NCI-H146 treated with DMSO at 0.1 percent for 48 hours (cell line): ENCODE data around the gene BBS12.
A peak's percentile ranks its signal among the peaks of the same experiment; 100 is the strongest.
"Not testable (repeated sequence)": the region's sequence is repeated elsewhere in the genome, so short reads cannot be mapped to it uniquely, and the experiment has no call there.

Source experiments
- DNase-seq: peaks from one replicate; lab custom pipeline; 2025; ENCODE audit not compliant: unreplicated experiment; lab: John Stamatoyannopoulos, UW

Gene BBS12

GRCh38 chr4:122764071-122764820 is 31.7 kb downstream of the BBS12 start:
- no peak for DNase-seq

- no peak for DNase-seq
Measured at GRCh38 chr4:122764821-122765215, 32.3 kb downstream of the BBS12 start.

GRCh38 chr4:122765692-122766352 is 33.3 kb downstream of the BBS12 start:
- no peak for DNase-seq

- DNase-seq = no peak
Measured at GRCh38 chr4:122766353-122766705, 33.8 kb downstream of the BBS12 start.

GRCh38 chr4:122766950-122767349 is 34.4 kb downstream of the BBS12 start:
- no peak for DNase-seq

GRCh38 chr4:122771724-122772123 is 39.2 kb downstream of the BBS12 start:
- no peak for DNase-seq

GRCh38 chr4:122772311-122772710 is 39.8 kb downstream of the BBS12 start:
- no peak for DNase-seq

- no peak for DNase-seq
Measured at GRCh38 chr4:122772986-122773385, 40.5 kb downstream of the BBS12 start.

GRCh38 chr4:122775039-122775438 is 42.5 kb downstream of the BBS12 start:
- DNase-seq = no peak

- peak; percentile 18 for DNase-seq
Measured at GRCh38 chr4:122775987-122776836, 43.7 kb downstream of the BBS12 start.

- DNase-seq = peak; percentile 5
Measured at GRCh38 chr4:122776916-122777315, 44.4 kb downstream of the BBS12 start.

GRCh38 chr4:122777846-122778673 is 45.6 kb downstream of the BBS12 start:
- no peak for DNase-seq

GRCh38 chr4:122781486-122781885 is 49.0 kb downstream of the BBS12 start:
- no peak for DNase-seq

GRCh38 chr4:122783301-122784215 is 51.1 kb downstream of the BBS12 start:
- DNase-seq = no peak

- DNase-seq = no peak
Measured at GRCh38 chr4:122784261-122784660, 51.8 kb downstream of the BBS12 start.

GRCh38 chr4:122785099-122785498 is 52.6 kb downstream of the BBS12 start:
- no peak for DNase-seq

GRCh38 chr4:122786296-122786695 is 53.8 kb downstream of the BBS12 start:
- not testable (repeated sequence) for DNase-seq

- DNase-seq = not testable (repeated sequence)
Measured at GRCh38 chr4:122786920-122787319, 54.4 kb downstream of the BBS12 start.

- DNase-seq = no peak
Measured at GRCh38 chr4:122787940-122788339, 55.4 kb downstream of the BBS12 start.

GRCh38 chr4:122788935-122789334 is 56.4 kb downstream of the BBS12 start:
- no peak for DNase-seq
